Umbilical cord (tissue), 2 donors: ENCODE results near the gene CDH13. TPM values are rescaled to one million over a fixed set of nuclear protein-coding genes. Genes with fewer than 3 reads are reported as not detected.

Experiments
- DNase-seq: peaks from one replicate; pipeline ENCODE4 v3.0.0-alpha.2; 2015; ENCODE audit warnings: low spot score
- total RNA-seq: library from RNA; depleted of rRNA; stranded (reverse); fragments of >200 nt; gene quantifications from one replicate; pipeline ENCODE4 v1.2.3, GENCODE V29; 2014; ENCODE audit warnings: low replicate concordance; ENCODE audit not compliant: insufficient read depth

CDH13 gene
- total RNA-seq, 1 donor from 2014 or later, result 6.7 TPM

GRCh38 chr16:83660282-83660681 is 1033.5 kb downstream of the CDH13 start:
- DNase-seq, result no peak

- no peak for DNase-seq
These were observed 1034.9 kb downstream of the CDH13 start for GRCh38 chr16:83661656-83662055.

GRCh38 chr16:83666449-83666848 is 1039.7 kb downstream of the CDH13 start:
- DNase-seq, result no peak

- no peak for DNase-seq
These were observed 1042.7 kb downstream of the CDH13 start for GRCh38 chr16:83669456-83669855.

- no peak for DNase-seq
These were observed 1048.3 kb downstream of the CDH13 start for GRCh38 chr16:83674931-83675535.

- no peak for DNase-seq
These were observed 1049.3 kb downstream of the CDH13 start for GRCh38 chr16:83676086-83676485.

- DNase-seq, result no peak
These were observed 1054.2 kb downstream of the CDH13 start for GRCh38 chr16:83680980-83681379.

GRCh38 chr16:83681381-83681956 is 1054.7 kb downstream of the CDH13 start:
- no peak for DNase-seq

- no peak for DNase-seq
These were observed 1055.5 kb downstream of the CDH13 start for GRCh38 chr16:83682116-83682867.

- no peak for DNase-seq
These were observed 1056.1 kb downstream of the CDH13 start for GRCh38 chr16:83682868-83683235.

GRCh38 chr16:83685615-83686165 is 1058.9 kb downstream of the CDH13 start:
- DNase-seq, result no peak

- DNase-seq, result no peak
These were observed 1060.0 kb downstream of the CDH13 start for GRCh38 chr16:83686726-83687125.

GRCh38 chr16:83689385-83689831 is 1062.6 kb downstream of the CDH13 start:
- peak; percentile 67 for DNase-seq

- no peak for DNase-seq
These were observed 1065.5 kb downstream of the CDH13 start for GRCh38 chr16:83692224-83692623.

GRCh38 chr16:83698964-83699363 is 1072.2 kb downstream of the CDH13 start:
- DNase-seq, result no peak

- DNase-seq, result no peak
These were observed 1073.0 kb downstream of the CDH13 start for GRCh38 chr16:83699817-83700216.

GRCh38 chr16:83700918-83701317 is 1074.1 kb downstream of the CDH13 start:
- DNase-seq, result no peak

GRCh38 chr16:83701494-83701893 is 1074.7 kb downstream of the CDH13 start:
- DNase-seq, result peak; percentile 25

GRCh38 chr16:83704656-83705055 is 1077.9 kb downstream of the CDH13 start:
- no peak for DNase-seq

- DNase-seq, result no peak
These were observed 1079.1 kb downstream of the CDH13 start for GRCh38 chr16:83705856-83706255.

- DNase-seq, result no peak
These were observed 1079.6 kb downstream of the CDH13 start for GRCh38 chr16:83706394-83706793.

- DNase-seq, result no peak
These were observed 1084.3 kb downstream of the CDH13 start for GRCh38 chr16:83711069-83711468.

- DNase-seq, result no peak
These were observed 1086.8 kb downstream of the CDH13 start for GRCh38 chr16:83713597-83713996.
